PC-3 (cell line): ENCODE results near the gene PBX2. TPM values are rescaled to one million over a fixed set of nuclear protein-coding genes. Genes with fewer than 3 reads are reported as not detected.

Experiments
- ATAC-seq: fragments of 200-7000 bp; cut with Tn5 transposase; 2 replicates; pipeline ENCODE4 v1.9.1; 2020; ENCODE audit warnings: mild to moderate bottlenecking, moderate library complexity
- BruUV-seq: library from RNA; stranded (reverse); fragments of 400-500 nt; replicated peaks from 2 replicates; lab custom pipeline; 2021; lab: Mats Ljungman, UMichigan
- CTCF ChIA-PET: fragments of 300-600 bp; sonication (Branson Sonifier 250); formaldehyde crosslinking; loops from one replicate; lab custom pipeline; 2022; ENCODE audit warnings: antibody characterized with exemption; lab: Charles Lee
- POLR2A ChIA-PET: fragments of 300-600 bp; sonication (Branson Sonifier 250); formaldehyde crosslinking; loops from one replicate; lab custom pipeline; 2022; ENCODE audit warnings: antibody characterized with exemption; ENCODE audit not compliant: unreplicated experiment; lab: Charles Lee
- DNase-seq: peaks from one replicate; pipeline ENCODE4 v3.0.0-alpha.2; 2015
- H2AFZ ChIP-seq: fragments of 300-600 bp; sonication (generic); 2 replicates; pipeline ENCODE4 v1.6.0; 2016; ENCODE audit warnings: antibody characterized with exemption, low read length
- H3F3A ChIP-seq: fragments of 300-600 bp; sonication (generic); one replicate; pipeline ENCODE4 v1.6.0; 2017; ENCODE audit warnings: antibody characterized with exemption, low read length, control low read depth, mild to moderate bottlenecking; ENCODE audit not compliant: unreplicated experiment
- H3K27ac ChIP-seq: fragments of 300-600 bp; sonication (generic); 2 replicates; pipeline ENCODE4 v1.5.1; 2016; ENCODE audit warnings: mild to moderate bottlenecking, low read length
- H3K27me3 ChIP-seq: fragments of 300-600 bp; sonication (generic); 2 replicates; pipeline ENCODE4 v1.6.1; 2016; ENCODE audit warnings: low read length, mixed read lengths
- H3K36me3 ChIP-seq: fragments of 300-600 bp; sonication (generic); 2 replicates; pipeline ENCODE4 v1.6.1; 2016; ENCODE audit warnings: low read depth, mixed run types, low read length, mixed read lengths
- H3K4me1 ChIP-seq: fragments of 300-600 bp; sonication (generic); 2 replicates; pipeline ENCODE4 v1.5.1; 2016; ENCODE audit warnings: low read length; ENCODE audit not compliant: insufficient read depth
- H3K4me2 ChIP-seq: fragments of 300-600 bp; sonication (generic); 2 replicates; pipeline ENCODE4 v1.6.0; 2016; ENCODE audit warnings: low read length
- H3K4me3 ChIP-seq: fragments of 300-600 bp; sonication (generic); 2 replicates; pipeline ENCODE4 v1.5.1; 2016; ENCODE audit warnings: mild to moderate bottlenecking, low read length, mixed read lengths
- H3K79me2 ChIP-seq: fragments of 300-600 bp; sonication (generic); 2 replicates; pipeline ENCODE4 v1.6.1; 2017; ENCODE audit warnings: low read length, mixed read lengths
- H3K9ac ChIP-seq: fragments of 300-600 bp; sonication (generic); 2 replicates; pipeline ENCODE4 v1.6.0; 2016; ENCODE audit warnings: mild to moderate bottlenecking, low read length
- H3K9me2 ChIP-seq: fragments of 300-600 bp; sonication (generic); replicated peaks from 2 replicates; pipeline ENCODE4 v1.6.1; 2016; ENCODE audit warnings: mixed run types, low read length, mixed read lengths
- H3K9me3 ChIP-seq: fragments of 300-600 bp; sonication (generic); 2 replicates; pipeline ENCODE4 v1.6.1; 2016; ENCODE audit warnings: low read length, mixed read lengths
- H4K20me1 ChIP-seq: fragments of 300-600 bp; sonication (generic); 2 replicates; pipeline ENCODE4 v1.6.1; 2016; ENCODE audit warnings: low read length, mixed read lengths
- EZH2 ChIP-seq: fragments of 300-600 bp; sonication (generic); IDR thresholded peaks from one replicate; pipeline ENCODE4 v1.6.1; 2017; ENCODE audit warnings: antibody characterized with exemption, mild to moderate bottlenecking, low read length; ENCODE audit not compliant: unreplicated experiment
- EZH2phosphoT487 ChIP-seq: fragments of 300-600 bp; sonication (generic); IDR thresholded peaks from 2 replicates; pipeline ENCODE4 v1.6.1; 2018; ENCODE audit warnings: mild to moderate bottlenecking, antibody characterized with exemption, low read length, borderline replicate concordance
- intact Hi-C: fragments of 100-400 bp; cut with micrococcal nuclease; formaldehyde crosslinking; loops from 2 replicates; pipeline ENCODE4 v1.9.0; 2023
- total RNA-seq: library from RNA; depleted of rRNA; stranded (reverse); fragments of >200 nt; gene quantifications from 2 replicates; pipeline ENCODE4 v1.2.3, GENCODE V29; 2014
- TF ChIP-seq, protein P1 (sequence below): fragments of 300-600 bp; sonication (generic); conservative IDR thresholded peaks from 2 replicates; pipeline ENCODE4 v1.5.1; 2017; ENCODE audit warnings: antibody characterized with exemption, low read depth, mild to moderate bottlenecking, low read length

The PBX2 gene
- total RNA-seq, 1 experiment from 2014 or later: 25.3 TPM

GRCh38 chr6:32168350-32168749 is 21.7 kb downstream of the PBX2 start:
- BruUV-seq: TSS peak; percentile 56

DNA sequence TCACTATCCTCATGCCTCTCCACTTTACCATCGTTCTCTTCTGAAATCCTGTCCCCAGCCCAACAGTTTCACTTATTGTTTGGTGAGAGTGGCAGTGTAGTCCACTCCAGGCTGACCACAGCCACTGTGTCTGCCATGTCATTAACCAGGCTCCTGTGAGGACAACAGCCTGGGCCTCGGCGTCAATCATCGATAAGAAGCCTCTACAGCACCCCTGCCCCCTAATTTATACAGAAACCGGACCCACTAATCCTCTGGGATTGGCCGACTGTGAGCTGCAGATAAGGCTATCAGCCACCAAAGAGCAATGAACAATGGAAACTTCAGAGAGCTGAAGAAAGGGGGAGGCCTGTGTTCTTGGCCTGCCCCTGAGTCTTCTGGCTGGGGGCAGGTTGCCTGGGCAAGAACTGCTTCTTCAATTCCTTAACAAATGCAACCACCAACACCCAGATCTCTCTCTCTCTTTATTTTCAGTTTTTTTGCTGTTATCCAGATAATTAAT is 22.2 kb downstream of the PBX2 start:
- DNase-seq (no peak), ATAC-seq (no peak)
- Histone ChIP-seq H2AFZ (no peak overlapping the region), H3K36me3 (peaks cover 16% of the 10 kb centered on the region; the same call in 1 of the 2 replicates), H3K4me2 (no peak overlapping the region), H3K9ac (no peak overlapping the region), H3F3A (no peaks in the 10 kb centered on the region), H3K9me2 (no peaks in the 10 kb centered on the region), H3K4me3 (no peak overlapping the region), H3K4me1 (no peaks in the 10 kb centered on the region), H3K27me3 (no peaks in the 10 kb centered on the region), H3K79me2 (no peaks in the 10 kb centered on the region), H3K9me3 (no peaks in the 10 kb centered on the region), H4K20me1 (no peaks in the 10 kb centered on the region), H3K27ac (no peak overlapping the region)
- TF ChIP-seq EZH2phosphoT487 (no peak), EZH2 (no peak)
- TF ChIP-seq, protein P1, sequence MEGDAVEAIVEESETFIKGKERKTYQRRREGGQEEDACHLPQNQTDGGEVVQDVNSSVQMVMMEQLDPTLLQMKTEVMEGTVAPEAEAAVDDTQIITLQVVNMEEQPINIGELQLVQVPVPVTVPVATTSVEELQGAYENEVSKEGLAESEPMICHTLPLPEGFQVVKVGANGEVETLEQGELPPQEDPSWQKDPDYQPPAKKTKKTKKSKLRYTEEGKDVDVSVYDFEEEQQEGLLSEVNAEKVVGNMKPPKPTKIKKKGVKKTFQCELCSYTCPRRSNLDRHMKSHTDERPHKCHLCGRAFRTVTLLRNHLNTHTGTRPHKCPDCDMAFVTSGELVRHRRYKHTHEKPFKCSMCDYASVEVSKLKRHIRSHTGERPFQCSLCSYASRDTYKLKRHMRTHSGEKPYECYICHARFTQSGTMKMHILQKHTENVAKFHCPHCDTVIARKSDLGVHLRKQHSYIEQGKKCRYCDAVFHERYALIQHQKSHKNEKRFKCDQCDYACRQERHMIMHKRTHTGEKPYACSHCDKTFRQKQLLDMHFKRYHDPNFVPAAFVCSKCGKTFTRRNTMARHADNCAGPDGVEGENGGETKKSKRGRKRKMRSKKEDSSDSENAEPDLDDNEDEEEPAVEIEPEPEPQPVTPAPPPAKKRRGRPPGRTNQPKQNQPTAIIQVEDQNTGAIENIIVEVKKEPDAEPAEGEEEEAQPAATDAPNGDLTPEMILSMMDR: no peak
- ChIA-PET CTCF (interaction anchor here (0.6 kb wide), 1 partner anchor 361 kb away, joined by 16 read pairs; no protein-coding TSS in a partner anchor), POLR2A (no interaction called here)
- intact Hi-C loops: no loop called here
- BruUV-seq: TSS peak; percentile 16

More at GRCh38 chr6:32168350-32168749, 21.7 kb downstream of the PBX2 start:
- H3K9ac ChIP-seq: no peak overlapping the region
- TF ChIP-seq EZH2phosphoT487 (no peak), EZH2 (no peak)
- TF ChIP-seq, protein P1: no peak
- ATAC-seq (no peak), DNase-seq (no peak)
- ChIA-PET CTCF (interaction anchor here (0.6 kb wide), 1 partner anchor 361 kb away, joined by 16 read pairs; no protein-coding TSS in a partner anchor), POLR2A (no interaction called here)
- H3K4me1 ChIP-seq: no peaks in the 10 kb centered on the region
- peaks cover 16% of the 10 kb centered on the region; the same call in 1 of the 2 replicates for H3K36me3 ChIP-seq
- H3K9me2 ChIP-seq: no peaks in the 10 kb centered on the region
- H3K9me3 ChIP-seq: no peaks in the 10 kb centered on the region
- H3K4me3 ChIP-seq: no peak overlapping the region
- H3K27ac ChIP-seq: no peak overlapping the region
- no peaks in the 10 kb centered on the region for H4K20me1 ChIP-seq
- H3K79me2 ChIP-seq: no peaks in the 10 kb centered on the region
- H3F3A ChIP-seq: no peaks in the 10 kb centered on the region
- no peak overlapping the region for H2AFZ ChIP-seq
- H3K4me2 ChIP-seq: no peak overlapping the region
- H3K27me3 ChIP-seq: no peaks in the 10 kb centered on the region
- intact Hi-C loops: no loop called here

- no peaks in the 10 kb centered on the region for H3K9me2 ChIP-seq
- no peak for TF ChIP-seq EZH2
- no peak for TF ChIP-seq EZH2phosphoT487
- TF ChIP-seq, protein P1: no peak
- POLR2A ChIA-PET: no interaction called here
- H3K4me3 ChIP-seq: no peak overlapping the region
- no peak for DNase-seq
- H3K4me1 ChIP-seq: no peaks in the 10 kb centered on the region
- H3K9ac ChIP-seq: no peak overlapping the region
- intact Hi-C loops: no loop called here
- H3K27ac ChIP-seq: no peak overlapping the region
- H4K20me1 ChIP-seq: no peaks in the 10 kb centered on the region
- H3F3A ChIP-seq: no peaks in the 10 kb centered on the region
- H3K36me3 ChIP-seq: peaks cover 16% of the 10 kb centered on the region; the same call in 1 of the 2 replicates
- H3K9me3 ChIP-seq: no peaks in the 10 kb centered on the region
- ATAC-seq: no peak
- H3K27me3 ChIP-seq: no peaks in the 10 kb centered on the region
- H2AFZ ChIP-seq: no peak overlapping the region
- no peak overlapping the region for H3K4me2 ChIP-seq
- H3K79me2 ChIP-seq: no peaks in the 10 kb centered on the region
- BruUV-seq: no TSS peak
- CTCF ChIA-PET: no interaction called here
Measured at GRCh38 chr6:32167154-32167760, 22.7 kb downstream of the PBX2 start.
